NT2/D1 (cell line): ENCODE results near the gene ENGASE.

Experiments used
- SUZ12 ChIP-seq: IDR thresholded peaks from 2 replicates; pipeline ENCODE4 v1.6.1; 2011; ENCODE audit not compliant: insufficient read length, insufficient read depth; ENCODE audit errors: extremely low read depth
- YY1 ChIP-seq: IDR thresholded peaks from 2 replicates; pipeline ENCODE4 v1.6.1; 2011; ENCODE audit not compliant: insufficient read length, insufficient read depth
- ZNF274 ChIP-seq: IDR thresholded peaks from 2 replicates; pipeline ENCODE4 v1.6.1; 2011; ENCODE audit warnings: mild to moderate bottlenecking, low read depth, low read length

DNA sequence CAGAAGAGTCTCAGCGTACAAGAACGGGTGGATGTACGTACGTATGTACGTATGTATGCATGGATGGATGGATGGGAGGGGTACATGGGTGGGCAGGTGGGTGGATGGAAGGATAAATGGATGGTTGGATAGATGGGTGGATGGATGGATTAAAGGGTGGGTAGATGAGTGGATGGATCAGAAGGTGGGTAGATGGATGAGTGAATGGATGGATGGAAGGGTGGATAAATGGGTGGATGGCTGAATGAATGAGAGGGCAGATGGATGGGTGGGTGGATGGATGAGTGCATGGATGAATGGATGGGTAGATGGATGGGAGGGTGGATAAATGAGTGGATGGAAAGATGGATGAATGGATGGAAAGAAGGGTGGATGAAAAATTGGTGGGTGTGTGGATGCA lies 45.6 kb downstream of the ENGASE start:
- TF ChIP-seq YY1 (no peak), SUZ12 (no peak), ZNF274 (no peak)
